Mesendoderm (in vitro differentiated cells): ENCODE measurements around the gene TCEANC2.

ENCODE experiments used
- DNase-seq: peaks from one replicate; pipeline ENCODE4 v3.0.0; 2013
- H2AK5ac ChIP-seq: 2 replicates; pipeline ENCODE4 v1.6.1; 2013; ENCODE audit warnings: low read length, inconsistent platforms
- H2BK120ac ChIP-seq: 2 replicates; pipeline ENCODE4 v1.6.1; 2013; ENCODE audit warnings: low read depth, mild to moderate bottlenecking, low read length, moderate library complexity, mixed read lengths
- H2BK15ac ChIP-seq: replicated peaks from 2 replicates; pipeline ENCODE4 v1.6.1; 2013; ENCODE audit warnings: low read depth, mild to moderate bottlenecking, moderate library complexity
- H2BK5ac ChIP-seq: 2 replicates; pipeline ENCODE4 v1.6.1; 2013; ENCODE audit warnings: low read length, inconsistent platforms
- H3K18ac ChIP-seq: 2 replicates; pipeline ENCODE4 v1.6.1; 2013; ENCODE audit warnings: mild to moderate bottlenecking, low read length, mixed read lengths
- H3K23ac ChIP-seq: one replicate; pipeline ENCODE4 v1.6.1; 2013; ENCODE audit warnings: low read length
- H3K27ac ChIP-seq: 2 replicates; pipeline ENCODE4 v1.5.1; 2013; ENCODE audit warnings: low read depth, mild to moderate bottlenecking, inconsistent platforms, low read length, moderate library complexity
- H3K27me3 ChIP-seq: 2 replicates; pipeline ENCODE4 v1.6.1; 2013; ENCODE audit warnings: low read length, control low read depth, mild to moderate bottlenecking, inconsistent platforms; ENCODE audit not compliant: insufficient read depth, poor library complexity
- H3K36me3 ChIP-seq: 2 replicates; pipeline ENCODE4 v1.6.1; 2013; ENCODE audit warnings: low read length, inconsistent platforms; ENCODE audit not compliant: control insufficient read depth, insufficient read depth
- H3K4ac ChIP-seq: one replicate; pipeline ENCODE4 v1.6.1; 2013; ENCODE audit warnings: low read depth, mild to moderate bottlenecking, low read length, moderate library complexity
- H3K4me1 ChIP-seq: 2 replicates; pipeline ENCODE4 v1.6.1; 2013; ENCODE audit warnings: low read depth, low read length, inconsistent platforms; ENCODE audit not compliant: control insufficient read depth
- H3K4me2 ChIP-seq: 2 replicates; pipeline ENCODE4 v1.6.1; 2013; ENCODE audit warnings: low read length
- H3K4me3 ChIP-seq: 2 replicates; pipeline ENCODE4 v1.5.1; 2013; ENCODE audit warnings: mild to moderate bottlenecking, low read length
- H3K56ac ChIP-seq: one replicate; pipeline ENCODE4 v1.6.1; 2013; ENCODE audit warnings: low read length
- H3K79me1 ChIP-seq: 2 replicates; pipeline ENCODE4 v1.6.1; 2013; ENCODE audit warnings: low read length, inconsistent platforms
- H3K79me2 ChIP-seq: 2 replicates; pipeline ENCODE4 v1.6.1; 2013; ENCODE audit warnings: mild to moderate bottlenecking, low read length; ENCODE audit not compliant: control insufficient read depth, insufficient read depth
- H3K9ac ChIP-seq: 2 replicates; pipeline ENCODE4 v1.6.1; 2013; ENCODE audit warnings: low read length, inconsistent platforms
- H4K5ac ChIP-seq: one replicate; pipeline ENCODE4 v1.6.1; 2013; ENCODE audit warnings: low read length
- H4K8ac ChIP-seq: one replicate; pipeline ENCODE4 v1.6.1; 2013; ENCODE audit warnings: low read depth, mild to moderate bottlenecking, control low read depth, low read length, moderate library complexity
- WGBS: extraction: QIAGEN DNeasy Blood & Tissue Kit; methylation state at CpG from one replicate; pipeline ENCODE4 v1.1.7; 2013; ENCODE audit warnings: low lambda C conversion rate, missing lambda C conversion rate; ENCODE audit not compliant: insufficient coverage; ENCODE audit errors: extremely low coverage; 5-methylcytosine and 5-hydroxymethylcytosine counted together

The TCEANC2 gene

DNA sequence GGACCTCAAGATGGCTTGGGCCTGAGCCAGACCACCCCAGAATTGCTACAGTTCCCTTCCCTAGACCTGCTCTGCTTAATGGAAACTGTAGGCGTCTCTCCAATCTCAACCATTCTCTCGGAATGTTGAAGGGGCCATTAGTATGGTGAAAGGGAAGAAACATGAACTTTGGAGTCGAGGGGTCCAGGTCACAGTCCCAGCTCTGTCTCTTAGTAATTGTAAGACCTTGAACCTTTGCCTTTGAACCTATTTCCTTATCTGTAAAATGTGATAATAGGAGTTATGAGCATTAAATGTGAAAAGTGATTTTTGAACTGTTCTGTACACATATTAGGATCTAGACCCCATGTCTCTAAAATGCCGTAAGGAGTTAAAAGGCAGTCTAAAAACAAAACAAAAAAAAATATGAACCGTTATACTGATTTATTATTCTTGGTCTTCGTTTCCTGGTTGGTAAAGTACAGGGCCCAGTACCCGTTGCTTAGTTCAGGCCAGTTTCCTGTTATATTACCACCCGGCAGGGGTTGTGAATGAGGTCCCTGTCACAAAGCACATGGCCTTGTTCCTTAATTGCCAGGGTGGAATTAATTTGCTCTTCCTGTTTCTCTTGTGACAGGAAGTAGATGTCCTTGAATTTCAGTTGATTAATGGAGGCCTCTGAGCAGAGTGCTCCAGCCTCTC is 42.3 kb downstream of the TCEANC2 start:
- Histone ChIP-seq H2BK5ac (no peak overlapping the region), H3K23ac (no peak overlapping the region), H3K9ac (no peak overlapping the region), H3K27ac (no peak overlapping the region), H4K5ac (no peak overlapping the region), H3K27me3 (no peaks in the 10 kb centered on the region), H2BK120ac (no peak overlapping the region), H3K4me3 (no peak overlapping the region), H3K36me3 (no peaks in the 10 kb centered on the region), H2AK5ac (no peak overlapping the region), H2BK15ac (no peak overlapping the region), H3K4ac (no peak overlapping the region), H3K4me2 (no peak overlapping the region), H3K4me1 (peaks cover 10% of the 10 kb centered on the region), H3K79me2 (no peaks in the 10 kb centered on the region), H3K56ac (no peak overlapping the region), H4K8ac (no peak overlapping the region), H3K79me1 (no peaks in the 10 kb centered on the region), H3K18ac (no peak overlapping the region)
- DNase-seq, result peak; percentile 65
- no CpG with 5 or more reads among the region's 8 CpGs for WGBS

DNA sequence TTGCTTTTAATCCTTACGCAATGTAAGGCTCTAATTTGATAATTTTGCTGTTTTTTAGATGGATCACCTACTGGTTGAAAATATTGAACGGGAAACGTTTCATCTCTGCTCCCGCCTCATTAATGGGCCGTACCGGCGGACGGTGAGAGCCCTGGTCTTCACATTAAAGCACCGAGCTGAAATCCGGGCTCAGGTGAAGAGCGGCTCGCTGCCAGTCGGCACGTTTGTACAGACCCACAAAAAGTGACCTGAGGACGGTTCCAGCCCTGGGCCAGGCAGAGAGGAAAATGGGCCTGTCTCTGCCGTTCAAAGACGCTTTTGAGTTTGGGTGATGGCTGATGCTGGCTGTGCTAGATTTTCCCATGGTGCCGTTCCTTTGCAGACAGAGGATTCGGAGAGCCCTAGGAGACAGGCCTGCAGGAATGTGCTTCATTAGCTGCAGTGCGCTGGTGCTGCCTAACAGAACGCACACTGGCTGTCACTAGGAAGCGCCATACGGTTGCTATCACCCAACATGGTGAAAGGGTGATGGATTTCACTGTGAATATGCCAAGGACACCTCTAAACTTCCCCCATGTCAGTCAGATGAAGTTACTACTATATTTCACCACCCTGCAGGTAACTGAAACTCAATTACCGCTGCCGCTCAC is 42.9 kb downstream of the TCEANC2 start:
- Histone ChIP-seq H3K4ac (no peak overlapping the region), H3K27me3 (no peaks in the 10 kb centered on the region), H2BK5ac (peak overlapping the region; percentile 81), H4K5ac (peak overlapping the region; percentile 27), H2BK15ac (no peak overlapping the region), H3K4me1 (peaks cover 10% of the 10 kb centered on the region), H4K8ac (no peak overlapping the region), H2BK120ac (no peak overlapping the region), H3K36me3 (no peaks in the 10 kb centered on the region), H3K79me1 (no peaks in the 10 kb centered on the region), H3K4me3 (no peak overlapping the region), H3K4me2 (no peak overlapping the region), H2AK5ac (no peak overlapping the region), H3K23ac (no peak overlapping the region), H3K79me2 (no peaks in the 10 kb centered on the region), H3K9ac (no peak overlapping the region), H3K56ac (peak overlapping the region; percentile 31), H3K18ac (no peak overlapping the region), H3K27ac (peak overlapping the region; percentile 15)
- peak; percentile 53 for DNase-seq
- no CpG with 5 or more reads among the region's 25 CpGs for WGBS

DNA sequence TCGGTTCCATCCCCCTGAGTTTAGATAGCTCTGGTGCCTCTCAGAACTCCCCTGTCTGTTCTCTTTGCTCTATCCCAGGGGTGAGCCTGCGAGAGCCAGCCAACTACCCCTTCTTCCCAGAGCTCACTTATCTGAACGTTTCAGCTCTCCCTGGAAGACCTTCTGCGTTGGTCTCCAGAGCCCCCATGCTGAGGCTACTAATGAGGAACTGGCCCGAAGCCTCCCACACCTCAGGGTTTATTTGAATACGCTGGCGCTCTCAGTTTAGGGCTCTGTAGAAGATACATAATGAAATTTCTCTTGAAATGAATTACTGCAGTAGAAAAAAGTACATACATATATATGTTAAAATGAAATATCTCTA is 43.5 kb downstream of the TCEANC2 start:
- no peak overlapping the region for H2BK5ac ChIP-seq
- H3K27me3 ChIP-seq, result no peaks in the 10 kb centered on the region
- H3K79me1 ChIP-seq, result no peaks in the 10 kb centered on the region
- H3K36me3 ChIP-seq, result no peaks in the 10 kb centered on the region
- H3K4me1 ChIP-seq, result peaks cover 10% of the 10 kb centered on the region
- H4K8ac ChIP-seq, result no peak overlapping the region
- no peak overlapping the region for H3K4me3 ChIP-seq
- H3K79me2 ChIP-seq, result no peaks in the 10 kb centered on the region
- H3K4me2 ChIP-seq, result no peak overlapping the region
- no peak overlapping the region for H3K23ac ChIP-seq
- H3K18ac ChIP-seq, result no peak overlapping the region
- H2BK15ac ChIP-seq, result no peak overlapping the region
- H3K27ac ChIP-seq, result peak overlapping the region; percentile 15
- no peak overlapping the region for H2BK120ac ChIP-seq
- no peak overlapping the region for H3K4ac ChIP-seq
- no CpG with 5 or more reads among the region's 7 CpGs for WGBS
- H2AK5ac ChIP-seq, result no peak overlapping the region
- no peak overlapping the region for H4K5ac ChIP-seq
- H3K56ac ChIP-seq, result no peak overlapping the region
- DNase-seq, result peak; percentile 83
- H3K9ac ChIP-seq, result no peak overlapping the region

DNA sequence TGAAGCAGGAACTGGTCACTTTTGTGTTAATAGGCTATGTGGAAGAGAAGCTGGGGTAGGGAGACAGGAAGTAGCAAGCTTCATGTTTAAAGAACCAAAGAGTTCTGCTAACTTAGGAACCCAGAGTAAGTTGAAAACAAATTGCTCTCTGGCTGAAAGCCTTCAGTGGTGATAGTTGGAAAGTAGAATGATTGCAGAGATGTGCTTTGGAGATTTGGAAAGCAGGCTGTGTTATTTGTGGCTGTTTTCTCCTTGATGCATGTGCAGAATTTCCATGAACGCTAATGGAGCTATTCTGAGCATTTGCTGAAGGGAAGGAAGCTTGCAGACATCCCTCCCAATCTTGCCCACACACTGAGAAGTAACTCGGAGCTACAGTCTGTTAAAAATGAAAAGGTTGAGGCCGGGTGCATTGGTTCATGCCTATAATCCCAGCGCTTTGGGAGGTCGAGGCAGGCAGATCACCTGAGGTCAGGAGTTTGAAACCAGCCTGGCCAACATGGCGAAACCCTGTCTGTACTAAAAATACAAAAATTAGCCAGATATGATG is 45.7 kb downstream of the TCEANC2 start:
- Histone ChIP-seq H4K5ac (no peak overlapping the region), H2BK5ac (no peak overlapping the region), H3K56ac (no peak overlapping the region), H3K27me3 (no peaks in the 10 kb centered on the region), H4K8ac (no peak overlapping the region), H3K36me3 (no peaks in the 10 kb centered on the region), H3K4ac (no peak overlapping the region), H3K4me3 (no peak overlapping the region), H2BK15ac (no peak overlapping the region), H2BK120ac (no peak overlapping the region), H3K27ac (no peak overlapping the region), H3K18ac (no peak overlapping the region), H2AK5ac (no peak overlapping the region), H3K4me1 (peaks cover 10% of the 10 kb centered on the region), H3K79me1 (no peaks in the 10 kb centered on the region), H3K23ac (no peak overlapping the region), H3K4me2 (no peak overlapping the region), H3K9ac (no peak overlapping the region), H3K79me2 (no peaks in the 10 kb centered on the region)
- DNase-seq, result no peak
- WGBS, result no CpG with 5 or more reads among the region's 6 CpGs

DNA sequence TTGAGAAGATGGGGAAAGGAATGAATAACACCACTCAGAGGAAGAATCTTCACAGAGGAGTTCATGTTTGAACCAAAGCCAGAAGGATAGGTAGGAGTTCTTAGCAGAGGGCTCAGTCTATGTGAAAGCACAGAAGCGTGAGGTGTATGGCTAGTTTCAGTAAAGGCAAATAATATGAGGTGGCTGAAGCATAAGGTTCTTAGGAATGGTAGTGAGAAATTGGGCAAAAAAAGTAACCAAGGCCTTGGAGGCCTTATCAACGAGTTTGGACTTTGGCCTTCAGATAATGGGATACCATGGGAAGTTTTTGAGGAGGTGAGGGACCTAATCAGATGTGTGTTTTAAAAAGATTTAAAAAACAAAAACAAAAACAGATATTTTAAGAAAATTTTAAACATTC is 47.1 kb downstream of the TCEANC2 start:
- Histone ChIP-seq H3K27ac (no peak overlapping the region), H3K79me1 (no peaks in the 10 kb centered on the region), H3K36me3 (no peaks in the 10 kb centered on the region), H3K18ac (no peak overlapping the region), H3K9ac (no peak overlapping the region), H4K8ac (no peak overlapping the region), H3K4me3 (no peak overlapping the region), H3K4ac (no peak overlapping the region), H3K4me1 (peaks cover 8% of the 10 kb centered on the region), H3K27me3 (no peaks in the 10 kb centered on the region), H2BK120ac (no peak overlapping the region), H4K5ac (no peak overlapping the region), H3K23ac (no peak overlapping the region), H3K79me2 (no peaks in the 10 kb centered on the region), H2BK15ac (no peak overlapping the region), H3K4me2 (no peak overlapping the region), H2AK5ac (no peak overlapping the region), H3K56ac (no peak overlapping the region), H2BK5ac (no peak overlapping the region)
- no peak for DNase-seq
- no CpG with 5 or more reads among the region's 2 CpGs for WGBS
